NCI-H510A (cell line): ENCODE measurements around the gene RDH14.

Experiments
- DNase-seq: peaks from one replicate; lab custom pipeline; 2025; lab: John Stamatoyannopoulos, UW

Gene RDH14

GRCh38 chr2:18560031-18560796 is at the start of gene RDH14:
RDH14 (minus strand) TSS chr2:18560653; CDS start chr2:18560572, 81 bp downstream.
- DNase-seq: peak; percentile 96

GRCh38 chr2:18610090-18610489 is 49.6 kb upstream of the RDH14 start:
- DNase-seq: no peak

- DNase-seq: no peak
Measured at GRCh38 chr2:18605115-18605514, 44.7 kb upstream of the RDH14 start.

GRCh38 chr2:18604531-18604885 is 44.1 kb upstream of the RDH14 start:
- no peak for DNase-seq

- DNase-seq: no peak
Measured at GRCh38 chr2:18603854-18604530, 43.5 kb upstream of the RDH14 start.

- DNase-seq: no peak
Measured at GRCh38 chr2:18602298-18602697, 41.8 kb upstream of the RDH14 start.

- no peak for DNase-seq
Measured at GRCh38 chr2:18600255-18600613, 39.8 kb upstream of the RDH14 start.

GRCh38 chr2:18599509-18600254 is 39.2 kb upstream of the RDH14 start:
- no peak for DNase-seq

GRCh38 chr2:18598848-18599484 is 38.5 kb upstream of the RDH14 start:
- no peak for DNase-seq

GRCh38 chr2:18597618-18598017 is 37.2 kb upstream of the RDH14 start:
- no peak for DNase-seq

- DNase-seq: no peak
Measured at GRCh38 chr2:18596993-18597392, 36.5 kb upstream of the RDH14 start.

- DNase-seq: no peak
Measured at GRCh38 chr2:18593496-18593895, 33.0 kb upstream of the RDH14 start.

GRCh38 chr2:18592372-18592771 is 31.9 kb upstream of the RDH14 start:
- DNase-seq: no peak

GRCh38 chr2:18589354-18589753 is 28.9 kb upstream of the RDH14 start, which contains the start of gene NT5C1B:
NT5C1B (minus strand) TSS chr2:18589569; CDS start chr2:18589468, 101 bp downstream.
- no peak for DNase-seq

GRCh38 chr2:18588802-18589201 is 28.3 kb upstream of the RDH14 start:
- no peak for DNase-seq

- DNase-seq: no peak
Measured at GRCh38 chr2:18588049-18588448, 27.6 kb upstream of the RDH14 start.

GRCh38 chr2:18585526-18585925 is 25.1 kb upstream of the RDH14 start:
- DNase-seq: no peak

GRCh38 chr2:18584608-18584954 is 24.1 kb upstream of the RDH14 start:
- DNase-seq: no peak

- DNase-seq: no peak
Measured at GRCh38 chr2:18583905-18584607, 23.6 kb upstream of the RDH14 start.

- DNase-seq: no peak
Measured at GRCh38 chr2:18580606-18581005, 20.2 kb upstream of the RDH14 start.

GRCh38 chr2:18578033-18578432 is 17.6 kb upstream of the RDH14 start:
- DNase-seq: no peak
